Neural cell (in vitro differentiated cells): Measurements from ENCODE around the gene MRPS33.

ENCODE experiments used
- CTCF ChIP-seq: fragments of 450-650 bp; IDR thresholded peaks from 2 replicates; pipeline ENCODE4 v1.5.1; 2014; ENCODE audit warnings: antibody characterized with exemption, mild to moderate bottlenecking, moderate library complexity; ENCODE audit not compliant: poor library complexity, severe bottlenecking
- EP300 ChIP-seq: fragments of 450-650 bp; conservative IDR thresholded peaks from 2 replicates; pipeline ENCODE4 v1.6.1; 2014; ENCODE audit warnings: antibody characterized with exemption, mild to moderate bottlenecking, moderate library complexity; ENCODE audit not compliant: poor library complexity, severe bottlenecking
- EZH2 ChIP-seq: fragments of 200-600, 300-800 bp; shearing (Covaris generic), sonication (generic); IDR thresholded peaks from 2 replicates; pipeline ENCODE4 v1.6.1; 2014; ENCODE audit warnings: antibody characterized with exemption, low read length, borderline replicate concordance, mild to moderate bottlenecking; ENCODE audit not compliant: insufficient read depth, poor library complexity, severe bottlenecking
- MXI1 ChIP-seq: fragments of 450-650 bp; conservative IDR thresholded peaks from 2 replicates; pipeline ENCODE4 v1.6.1; 2014; ENCODE audit warnings: antibody characterized with exemption, mild to moderate bottlenecking; ENCODE audit not compliant: poor library complexity, severe bottlenecking
- POLR2AphosphoS5 ChIP-seq: IDR thresholded peaks from 2 replicates; pipeline ENCODE4 v1.6.1; 2012
- RAD21 ChIP-seq: fragments of 450-650 bp; conservative IDR thresholded peaks from 2 replicates; pipeline ENCODE4 v1.6.1; 2014; ENCODE audit warnings: antibody characterized with exemption, mild to moderate bottlenecking, moderate library complexity
- SMC3 ChIP-seq: fragments of 450-650 bp; conservative IDR thresholded peaks from 2 replicates; pipeline ENCODE4 v1.6.1; 2014; ENCODE audit warnings: antibody characterized with exemption, mild to moderate bottlenecking, moderate library complexity; ENCODE audit not compliant: poor library complexity
- TAF1 ChIP-seq: IDR thresholded peaks from 2 replicates; pipeline ENCODE4 v1.6.1; 2012; ENCODE audit warnings: low read depth

GRCh38 chr7:140972876-140973829, 41.6 kb downstream of the MRPS33 start:
- TF ChIP-seq CTCF (no peak), EP300 (no peak), SMC3 (no peak), EZH2 (no peak), RAD21 (no peak), POLR2AphosphoS5 (no peak), TAF1 (no peak), MXI1 (no peak)
